Measurements from ENCODE around the gene SLC19A1.

DNA sequence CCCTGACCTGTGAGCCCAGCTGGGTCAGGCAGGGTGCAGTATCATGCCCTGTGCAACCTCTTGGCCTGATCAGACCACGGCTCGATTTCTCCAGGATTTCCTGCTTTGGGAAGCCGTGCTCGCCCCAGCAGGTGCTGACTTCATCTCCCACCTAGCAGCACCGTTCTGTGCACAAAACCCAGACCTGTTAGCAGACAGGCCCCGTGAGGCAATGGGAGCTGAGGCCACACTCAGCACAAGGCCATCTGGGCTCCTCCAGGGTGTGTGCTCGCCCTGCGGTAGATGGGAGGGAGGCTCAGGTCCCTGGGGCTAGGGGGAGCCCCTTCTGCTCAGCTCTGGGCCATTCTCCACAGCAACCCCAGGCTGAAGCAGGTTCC is 29.6 kb downstream of the SLC19A1 start:
- no peak for TF ChIP-seq CEBPB (IDR thresholded peaks at IDR 0.05)
- TF ChIP-seq, protein P1, sequence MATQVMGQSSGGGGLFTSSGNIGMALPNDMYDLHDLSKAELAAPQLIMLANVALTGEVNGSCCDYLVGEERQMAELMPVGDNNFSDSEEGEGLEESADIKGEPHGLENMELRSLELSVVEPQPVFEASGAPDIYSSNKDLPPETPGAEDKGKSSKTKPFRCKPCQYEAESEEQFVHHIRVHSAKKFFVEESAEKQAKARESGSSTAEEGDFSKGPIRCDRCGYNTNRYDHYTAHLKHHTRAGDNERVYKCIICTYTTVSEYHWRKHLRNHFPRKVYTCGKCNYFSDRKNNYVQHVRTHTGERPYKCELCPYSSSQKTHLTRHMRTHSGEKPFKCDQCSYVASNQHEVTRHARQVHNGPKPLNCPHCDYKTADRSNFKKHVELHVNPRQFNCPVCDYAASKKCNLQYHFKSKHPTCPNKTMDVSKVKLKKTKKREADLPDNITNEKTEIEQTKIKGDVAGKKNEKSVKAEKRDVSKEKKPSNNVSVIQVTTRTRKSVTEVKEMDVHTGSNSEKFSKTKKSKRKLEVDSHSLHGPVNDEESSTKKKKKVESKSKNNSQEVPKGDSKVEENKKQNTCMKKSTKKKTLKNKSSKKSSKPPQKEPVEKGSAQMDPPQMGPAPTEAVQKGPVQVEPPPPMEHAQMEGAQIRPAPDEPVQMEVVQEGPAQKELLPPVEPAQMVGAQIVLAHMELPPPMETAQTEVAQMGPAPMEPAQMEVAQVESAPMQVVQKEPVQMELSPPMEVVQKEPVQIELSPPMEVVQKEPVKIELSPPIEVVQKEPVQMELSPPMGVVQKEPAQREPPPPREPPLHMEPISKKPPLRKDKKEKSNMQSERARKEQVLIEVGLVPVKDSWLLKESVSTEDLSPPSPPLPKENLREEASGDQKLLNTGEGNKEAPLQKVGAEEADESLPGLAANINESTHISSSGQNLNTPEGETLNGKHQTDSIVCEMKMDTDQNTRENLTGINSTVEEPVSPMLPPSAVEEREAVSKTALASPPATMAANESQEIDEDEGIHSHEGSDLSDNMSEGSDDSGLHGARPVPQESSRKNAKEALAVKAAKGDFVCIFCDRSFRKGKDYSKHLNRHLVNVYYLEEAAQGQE (IDR thresholded peaks at IDR 0.05; ENCODE audit: low read depth): no peak
- no peak for TF ChIP-seq YY1 (IDR thresholded peaks at IDR 0.05; ENCODE audit: low read depth)
- no peak for TF ChIP-seq EGR1 (IDR thresholded peaks at IDR 0.05)
- no peak for TF ChIP-seq EP300 (IDR thresholded peaks at IDR 0.05; ENCODE audit: borderline replicate concordance)
- TF ChIP-seq TEAD4 (IDR thresholded peaks at IDR 0.05): no peak
- no peak for TF ChIP-seq RAD21 (IDR thresholded peaks at IDR 0.05; ENCODE audit: low read depth)
- TF ChIP-seq, protein P2, sequence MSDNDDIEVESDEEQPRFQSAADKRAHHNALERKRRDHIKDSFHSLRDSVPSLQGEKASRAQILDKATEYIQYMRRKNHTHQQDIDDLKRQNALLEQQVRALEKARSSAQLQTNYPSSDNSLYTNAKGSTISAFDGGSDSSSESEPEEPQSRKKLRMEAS (IDR thresholded peaks at IDR 0.05): no peak

All from Ishikawa (cell line).